T-helper 1 cell treated with Interleukin-12 subunit alpha and Interleukin-12 subunit beta and Interleukin-4 antibody, amounts not matched to agents 30 μg/mL and 1 μg/mL, for 36 hours (primary cell): Measurements from ENCODE around the gene LTBP1.

ENCODE experiments used
- H3K27ac Mint-ChIP-seq: one replicate; pipeline ENCODE4 v1.8.0; 2021; ENCODE audit warnings: mild to moderate bottlenecking, mixed read lengths
- H3K27me3 Mint-ChIP-seq: one replicate; pipeline ENCODE4 v1.8.0; 2021; ENCODE audit warnings: low read depth, mixed read lengths
- H3K36me3 Mint-ChIP-seq: one replicate; pipeline ENCODE4 v1.8.0; 2021; ENCODE audit warnings: low read depth, mixed read lengths
- H3K4me1 Mint-ChIP-seq: one replicate; pipeline ENCODE4 v1.8.0; 2021; ENCODE audit warnings: low read depth, mixed read lengths
- H3K4me3 Mint-ChIP-seq: one replicate; pipeline ENCODE4 v1.8.0; 2021; ENCODE audit warnings: mild to moderate bottlenecking, moderate library complexity, mixed read lengths
- H3K9me3 Mint-ChIP-seq: one replicate; pipeline ENCODE4 v1.8.0; 2021; ENCODE audit warnings: mixed read lengths

The LTBP1 gene

DNA sequence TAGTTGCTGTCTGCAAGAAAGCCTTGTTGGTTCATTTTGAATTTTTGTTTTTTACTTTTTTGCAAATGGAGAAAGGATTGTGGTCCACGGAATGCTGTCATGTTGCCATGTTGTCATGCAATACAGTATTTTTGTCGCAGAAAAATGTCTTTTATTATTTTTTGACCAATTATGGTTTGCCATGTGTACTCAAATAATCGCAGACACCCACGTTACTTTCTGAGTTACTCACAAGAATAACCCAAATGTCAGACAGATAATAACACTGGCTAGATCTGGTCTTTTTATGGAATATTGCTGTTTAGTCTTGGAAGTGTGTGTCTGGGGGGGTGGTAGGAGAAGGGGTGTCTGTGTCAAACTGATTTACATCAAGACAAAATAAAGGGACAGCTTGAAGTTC, 188.9 kb downstream of the LTBP1 start:
- no peak overlapping the region for H3K4me3 Mint-ChIP-seq
- H3K36me3 Mint-ChIP-seq, result no peaks in the 10 kb centered on the region
- H3K4me1 Mint-ChIP-seq, result peaks cover 2% of the 10 kb centered on the region
- no peak overlapping the region for H3K27ac Mint-ChIP-seq
- H3K9me3 Mint-ChIP-seq, result no peaks in the 10 kb centered on the region
- H3K27me3 Mint-ChIP-seq, result peaks cover 11% of the 10 kb centered on the region

DNA sequence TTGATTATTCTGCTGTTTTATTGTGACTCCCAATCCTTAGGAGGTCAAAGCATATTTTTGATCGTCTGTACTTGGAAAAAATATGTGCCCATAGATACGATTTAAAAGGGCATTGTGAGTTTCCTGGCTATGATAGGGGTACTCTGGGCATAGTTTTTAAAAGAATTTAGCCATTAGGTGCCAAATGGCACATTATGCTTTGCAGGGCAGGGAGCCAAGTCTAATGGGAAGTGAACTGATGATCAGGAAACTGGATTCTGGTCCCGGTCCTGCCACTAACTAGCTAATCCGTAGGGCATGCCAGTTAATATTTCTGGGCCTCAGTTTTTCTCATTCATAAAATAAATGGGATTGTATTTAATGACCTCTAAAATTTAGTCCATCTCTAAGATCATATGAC, 189.3 kb downstream of the LTBP1 start:
- no peak overlapping the region for H3K27ac Mint-ChIP-seq
- peaks cover 11% of the 10 kb centered on the region for H3K27me3 Mint-ChIP-seq
- H3K9me3 Mint-ChIP-seq, result no peaks in the 10 kb centered on the region
- no peak overlapping the region for H3K4me3 Mint-ChIP-seq
- H3K36me3 Mint-ChIP-seq, result no peaks in the 10 kb centered on the region
- peaks cover 2% of the 10 kb centered on the region for H3K4me1 Mint-ChIP-seq

DNA sequence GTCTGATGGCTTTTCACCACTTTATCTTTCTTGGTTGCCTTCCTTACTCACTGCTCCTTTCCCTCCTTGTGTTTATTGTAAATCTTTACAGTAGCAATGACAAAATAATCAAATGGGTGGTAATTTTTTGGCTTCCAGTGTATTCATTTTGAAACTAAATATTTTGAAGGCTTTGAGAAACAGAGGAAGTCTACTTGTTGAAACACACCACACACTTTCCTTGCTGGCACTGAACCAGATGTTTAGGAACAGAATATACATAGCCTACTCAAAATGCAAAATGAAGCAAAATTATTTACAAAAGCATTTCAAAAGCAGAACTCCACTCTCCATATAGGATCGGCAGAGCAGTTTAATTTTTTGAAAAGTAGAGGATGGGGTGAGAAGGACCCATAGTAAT, 189.8 kb downstream of the LTBP1 start:
- Mint-ChIP-seq H3K27me3 (peaks cover 11% of the 10 kb centered on the region), H3K4me1 (peaks cover 2% of the 10 kb centered on the region), H3K36me3 (no peaks in the 10 kb centered on the region), H3K4me3 (no peak overlapping the region), H3K9me3 (no peaks in the 10 kb centered on the region), H3K27ac (no peak overlapping the region)

DNA sequence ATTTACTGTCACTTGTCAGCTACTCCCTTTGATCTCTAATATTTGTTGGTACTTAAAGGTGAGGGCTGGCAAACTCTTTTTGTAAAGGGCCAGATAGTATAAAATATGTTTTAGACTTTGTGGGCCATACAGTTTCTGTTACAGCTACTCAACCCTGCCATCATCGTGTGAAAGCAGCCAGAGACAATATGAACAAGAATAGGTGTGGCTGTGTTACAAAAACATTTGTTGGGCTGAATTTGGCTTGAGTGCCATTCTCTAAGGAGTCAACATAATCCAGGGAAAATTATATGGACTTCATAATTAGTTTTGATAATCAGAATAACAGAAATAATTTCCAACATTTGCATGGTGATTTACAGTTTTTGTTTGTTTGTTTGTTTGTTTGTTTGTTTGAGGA, 190.6 kb downstream of the LTBP1 start:
- no peaks in the 10 kb centered on the region for H3K9me3 Mint-ChIP-seq
- peaks cover 2% of the 10 kb centered on the region for H3K4me1 Mint-ChIP-seq
- H3K27ac Mint-ChIP-seq, result no peak overlapping the region
- H3K27me3 Mint-ChIP-seq, result peaks cover 11% of the 10 kb centered on the region
- H3K36me3 Mint-ChIP-seq, result no peaks in the 10 kb centered on the region
- H3K4me3 Mint-ChIP-seq, result no peak overlapping the region

DNA sequence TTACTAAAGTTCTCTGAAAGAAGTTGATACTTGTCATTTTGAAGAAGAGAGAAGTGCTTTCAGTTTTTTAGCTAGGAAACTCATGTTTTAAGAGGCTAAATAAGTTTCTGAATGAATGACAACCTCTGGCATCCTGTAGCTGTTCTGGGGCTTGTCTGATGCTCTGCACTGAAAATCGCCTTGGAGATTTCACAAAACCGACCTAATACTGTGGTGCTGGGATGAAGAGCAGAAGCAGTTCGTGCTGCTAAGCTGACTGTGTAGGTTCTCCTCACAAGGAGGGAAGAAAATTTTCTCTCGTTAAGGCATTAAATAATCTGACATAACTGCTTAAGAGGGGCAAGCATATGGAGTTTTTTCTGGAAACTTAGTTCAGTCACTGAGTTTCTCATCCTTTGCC, 193.2 kb downstream of the LTBP1 start:
- Mint-ChIP-seq H3K27ac (no peak overlapping the region), H3K36me3 (no peaks in the 10 kb centered on the region), H3K9me3 (no peaks in the 10 kb centered on the region), H3K27me3 (peaks cover 7% of the 10 kb centered on the region), H3K4me3 (no peak overlapping the region), H3K4me1 (peaks cover 2% of the 10 kb centered on the region)

DNA sequence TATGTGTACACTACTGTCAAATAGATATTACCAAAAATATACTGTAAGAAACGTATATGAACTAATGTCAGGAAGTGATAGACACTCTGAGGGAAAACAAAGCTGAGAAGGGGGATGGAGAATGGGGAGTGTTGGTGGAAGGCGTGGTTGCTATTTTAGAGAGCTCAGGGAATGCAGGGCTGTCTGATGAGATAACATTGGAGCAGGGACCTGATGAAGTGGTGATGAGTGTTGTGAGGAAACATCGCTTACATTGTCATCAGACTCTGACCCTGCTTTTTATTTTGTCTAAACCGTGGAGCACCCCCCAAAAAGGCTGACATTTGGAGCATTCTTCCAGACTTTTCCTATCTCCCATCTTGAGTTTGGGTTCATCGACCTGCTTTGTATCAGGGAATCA, 194.7 kb downstream of the LTBP1 start:
- Mint-ChIP-seq H3K36me3 (no peaks in the 10 kb centered on the region), H3K27me3 (peaks cover 6% of the 10 kb centered on the region), H3K4me1 (peaks cover 2% of the 10 kb centered on the region), H3K27ac (no peak overlapping the region), H3K4me3 (no peak overlapping the region), H3K9me3 (no peaks in the 10 kb centered on the region)

DNA sequence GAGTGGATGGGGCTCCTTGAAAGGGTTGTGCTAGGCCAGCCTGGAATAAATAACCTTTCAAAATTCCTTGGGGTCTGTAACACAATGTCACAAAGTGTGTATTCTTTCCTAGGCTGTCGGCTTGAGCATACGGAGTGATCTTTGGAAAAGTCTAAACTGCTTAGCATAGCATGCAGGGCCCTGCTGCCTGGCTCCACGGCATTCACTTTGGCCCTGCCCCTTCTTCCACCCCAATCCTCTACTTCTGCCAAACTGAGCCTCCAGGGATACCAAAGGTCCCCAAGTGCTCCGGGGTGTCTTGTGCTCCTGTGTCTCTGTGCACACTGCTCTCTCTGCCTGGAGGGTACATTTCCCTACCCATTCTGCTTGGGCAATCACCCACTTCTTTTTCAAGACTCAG, 196.1 kb downstream of the LTBP1 start:
- no peaks in the 10 kb centered on the region for H3K9me3 Mint-ChIP-seq

DNA sequence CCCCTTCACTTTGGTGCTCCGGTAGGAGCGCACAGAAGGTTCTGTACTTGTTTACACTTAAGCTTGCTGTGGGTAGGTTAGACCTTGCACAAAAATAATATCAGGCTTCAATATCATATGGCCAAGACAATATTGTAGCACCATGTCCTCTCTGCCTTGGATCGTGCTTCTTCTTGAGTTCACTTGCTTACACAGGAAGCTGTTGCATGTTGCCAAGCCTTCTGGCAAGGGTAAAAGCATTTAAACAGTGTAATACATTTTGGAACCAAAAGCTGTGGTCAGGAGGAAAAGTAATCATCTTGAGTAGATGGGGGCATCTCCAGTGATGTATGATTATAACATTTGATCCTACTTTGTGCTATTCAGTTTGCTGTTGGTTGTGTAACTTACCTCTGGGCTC, 197.5 kb downstream of the LTBP1 start:
- Mint-ChIP-seq H3K27me3 (no peaks in the 10 kb centered on the region), H3K27ac (no peak overlapping the region), H3K9me3 (no peaks in the 10 kb centered on the region), H3K4me3 (no peak overlapping the region), H3K4me1 (no peaks in the 10 kb centered on the region), H3K36me3 (no peaks in the 10 kb centered on the region)

More for the DNA sequence above, 196.1 kb downstream of the LTBP1 start:
- Mint-ChIP-seq H3K27ac (no peak overlapping the region), H3K4me1 (no peaks in the 10 kb centered on the region), H3K36me3 (no peaks in the 10 kb centered on the region), H3K27me3 (peaks cover 3% of the 10 kb centered on the region), H3K4me3 (no peak overlapping the region)

DNA sequence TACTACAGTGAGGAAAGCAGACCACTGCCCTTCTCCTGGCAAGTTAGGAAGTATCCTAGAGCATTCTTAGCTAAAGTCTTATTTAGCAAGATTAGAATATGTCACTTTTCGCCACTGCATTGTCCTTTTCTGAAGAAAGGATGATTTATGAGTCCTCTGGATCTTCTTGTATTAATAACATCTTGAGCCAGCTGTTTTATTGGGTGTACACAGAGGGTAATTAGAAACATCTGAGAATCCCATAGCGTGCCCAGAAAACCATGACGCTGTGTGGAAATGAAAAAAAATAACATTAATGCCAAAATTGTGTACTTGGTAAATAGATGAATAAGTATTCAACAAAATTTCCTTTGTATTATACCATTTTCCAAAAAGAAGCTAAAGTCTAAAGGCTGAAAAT, 198.7 kb downstream of the LTBP1 start:
- Mint-ChIP-seq H3K4me3 (no peak overlapping the region), H3K27me3 (no peaks in the 10 kb centered on the region), H3K9me3 (no peaks in the 10 kb centered on the region), H3K4me1 (no peaks in the 10 kb centered on the region), H3K36me3 (no peaks in the 10 kb centered on the region), H3K27ac (no peak overlapping the region)

DNA sequence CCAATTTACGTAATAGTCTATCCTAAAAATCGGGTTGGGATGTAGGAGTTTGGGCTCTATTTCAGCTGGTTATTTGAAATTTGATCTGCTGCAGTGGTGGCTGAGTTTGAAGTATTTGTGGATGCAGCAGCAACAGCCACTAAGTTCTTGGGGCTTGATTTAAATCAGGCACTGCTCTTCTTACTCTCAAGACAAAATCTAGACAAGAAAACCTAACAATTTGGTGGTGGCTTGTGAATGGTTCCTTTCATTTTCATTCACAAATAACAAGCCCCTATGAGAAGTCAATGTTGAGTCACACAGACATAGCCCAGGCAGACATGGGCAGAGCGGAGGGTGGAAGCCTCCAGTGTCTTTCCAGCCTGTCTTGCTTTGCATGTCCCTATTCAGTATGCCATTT, 199.3 kb downstream of the LTBP1 start:
- H3K36me3 Mint-ChIP-seq, result no peaks in the 10 kb centered on the region
- H3K27me3 Mint-ChIP-seq, result no peaks in the 10 kb centered on the region
- no peaks in the 10 kb centered on the region for H3K4me1 Mint-ChIP-seq
- no peaks in the 10 kb centered on the region for H3K9me3 Mint-ChIP-seq
- H3K27ac Mint-ChIP-seq, result no peak overlapping the region
- no peak overlapping the region for H3K4me3 Mint-ChIP-seq

DNA sequence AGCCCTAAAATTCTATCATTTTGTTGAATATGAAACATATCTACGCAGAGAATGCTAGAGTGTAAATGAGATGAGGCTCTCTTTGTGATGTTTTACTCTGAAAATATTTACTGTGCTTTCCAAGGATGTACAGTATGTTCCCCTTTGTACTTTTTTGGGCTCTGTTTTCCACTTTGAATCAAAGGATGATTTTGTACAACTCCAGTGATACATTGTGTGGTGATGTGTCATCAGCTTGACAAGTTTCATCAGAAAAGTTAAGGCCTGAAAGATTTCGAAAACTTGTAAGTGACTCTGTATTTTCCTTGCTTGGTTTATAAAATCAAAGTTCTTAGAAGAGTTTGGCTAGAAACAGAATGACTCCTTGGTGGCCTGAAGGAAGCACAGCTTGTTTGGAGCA, 206.3 kb downstream of the LTBP1 start:
- Mint-ChIP-seq H3K36me3 (no peaks in the 10 kb centered on the region), H3K9me3 (no peaks in the 10 kb centered on the region), H3K4me3 (no peak overlapping the region), H3K4me1 (no peaks in the 10 kb centered on the region), H3K27ac (no peak overlapping the region), H3K27me3 (no peaks in the 10 kb centered on the region)

DNA sequence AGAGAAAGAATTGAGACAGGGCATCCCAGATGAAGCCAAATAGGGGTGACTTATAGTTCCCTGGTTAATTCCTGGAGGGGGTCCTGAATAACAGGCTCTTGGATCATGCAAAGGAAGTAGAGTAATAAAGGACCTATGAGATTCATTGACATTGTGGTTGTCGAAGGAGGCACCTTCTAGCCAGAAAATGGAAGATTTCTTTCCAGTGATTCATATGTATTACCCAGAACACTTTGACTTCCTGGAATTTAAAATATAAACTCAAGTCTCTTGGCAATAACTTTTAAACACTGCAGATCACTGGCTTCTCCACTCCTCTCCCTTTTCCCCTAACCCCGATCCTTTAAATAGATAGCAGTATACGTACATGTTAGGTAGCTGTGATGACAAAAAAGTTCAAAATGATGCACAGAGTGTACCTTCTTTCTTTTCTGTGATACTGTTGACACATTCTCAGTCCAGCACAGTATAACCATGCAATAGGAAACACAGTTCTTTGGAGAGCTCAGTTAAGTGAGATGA, 211.8 kb downstream of the LTBP1 start:
- H3K4me1 Mint-ChIP-seq, result no peaks in the 10 kb centered on the region
- no peaks in the 10 kb centered on the region for H3K36me3 Mint-ChIP-seq
- no peak overlapping the region for H3K27ac Mint-ChIP-seq
- no peaks in the 10 kb centered on the region for H3K27me3 Mint-ChIP-seq
- no peaks in the 10 kb centered on the region for H3K9me3 Mint-ChIP-seq
- no peak overlapping the region for H3K4me3 Mint-ChIP-seq

DNA sequence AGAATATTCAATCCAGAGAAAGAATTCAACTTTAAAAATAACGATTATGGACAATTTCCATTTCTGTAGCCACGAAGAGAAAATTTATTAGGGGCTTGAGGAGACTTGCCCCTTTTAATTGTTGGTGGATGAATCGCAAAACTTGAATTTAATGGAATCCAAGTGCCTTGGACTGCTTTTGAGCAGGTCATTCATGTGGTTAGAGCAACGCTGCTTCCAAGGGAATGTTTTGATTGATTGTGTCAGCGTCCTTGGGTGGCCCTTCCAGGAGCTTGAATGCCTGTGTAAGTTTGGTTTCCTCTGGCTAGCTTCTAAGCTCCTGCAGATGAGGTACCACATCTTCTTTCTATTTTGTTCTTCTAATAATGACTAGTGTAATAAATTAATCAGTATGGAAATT, 213.4 kb downstream of the LTBP1 start:
- Mint-ChIP-seq H3K36me3 (no peaks in the 10 kb centered on the region), H3K9me3 (no peaks in the 10 kb centered on the region), H3K27ac (no peak overlapping the region), H3K4me1 (no peaks in the 10 kb centered on the region), H3K4me3 (no peak overlapping the region), H3K27me3 (no peaks in the 10 kb centered on the region)

DNA sequence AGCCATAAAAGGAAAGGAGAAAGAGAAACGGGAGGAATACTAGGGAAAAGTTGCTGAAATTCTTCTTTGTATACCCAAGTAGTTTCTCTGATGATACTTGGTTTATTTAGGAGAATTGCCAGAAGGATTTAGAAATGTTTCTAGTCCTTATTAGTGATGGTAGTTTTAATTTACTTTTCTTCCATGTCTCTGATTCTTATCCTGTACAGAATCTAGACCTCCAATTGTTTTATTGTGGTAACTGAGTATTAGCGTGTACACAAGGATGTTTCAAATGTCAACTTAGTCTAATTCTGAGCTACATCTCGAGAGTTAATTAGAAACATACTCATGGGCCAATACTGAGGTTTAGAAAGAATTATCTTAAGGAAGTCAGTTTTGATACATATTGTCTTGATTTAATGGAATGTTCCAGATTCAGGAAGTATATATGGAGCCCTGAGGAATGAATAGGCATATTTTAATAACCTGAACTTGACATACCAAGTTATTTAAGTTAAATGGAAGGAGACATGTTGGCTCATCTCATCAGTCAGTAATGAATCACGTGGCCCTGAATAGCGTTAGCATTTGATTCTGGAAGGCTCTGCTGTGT, 219.6 kb downstream of the LTBP1 start:
- Mint-ChIP-seq H3K4me1 (peaks cover 2% of the 10 kb centered on the region), H3K4me3 (no peak overlapping the region), H3K36me3 (no peaks in the 10 kb centered on the region), H3K9me3 (no peaks in the 10 kb centered on the region), H3K27ac (no peak overlapping the region), H3K27me3 (no peaks in the 10 kb centered on the region)

DNA sequence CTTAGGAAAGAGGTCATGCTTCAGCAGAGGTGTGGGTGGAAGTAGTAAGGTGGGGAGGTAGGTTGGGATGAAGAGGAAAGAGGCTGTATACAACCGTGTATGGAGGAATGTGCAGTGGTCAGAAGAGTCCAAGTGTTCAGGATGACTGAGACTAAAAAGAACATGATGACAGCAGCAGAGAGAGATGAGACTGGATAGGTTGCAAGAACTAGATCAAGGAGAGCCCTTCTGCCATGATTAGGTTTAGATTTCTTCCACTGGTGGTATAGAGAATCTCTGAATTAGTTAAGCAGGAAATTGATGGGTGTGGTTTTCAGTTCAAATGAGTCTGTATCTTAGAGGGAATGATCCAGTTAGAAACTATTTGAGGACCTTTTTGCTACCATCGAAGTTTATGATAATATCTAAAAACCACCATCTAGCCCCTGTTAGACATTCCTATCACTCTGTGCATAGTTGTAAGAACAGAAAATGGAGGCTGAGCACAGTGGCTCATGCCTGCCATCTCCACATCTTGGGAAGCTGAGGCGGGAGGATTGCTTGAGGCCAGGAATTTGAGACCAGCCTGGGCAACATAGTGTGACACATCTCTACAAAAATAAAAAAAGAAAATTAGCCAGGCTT, 221.0 kb downstream of the LTBP1 start:
- no peaks in the 10 kb centered on the region for H3K36me3 Mint-ChIP-seq
- no peak overlapping the region for H3K27ac Mint-ChIP-seq
- peaks cover 2% of the 10 kb centered on the region for H3K4me1 Mint-ChIP-seq
- no peak overlapping the region for H3K4me3 Mint-ChIP-seq
- H3K27me3 Mint-ChIP-seq, result no peaks in the 10 kb centered on the region
- H3K9me3 Mint-ChIP-seq, result no peaks in the 10 kb centered on the region
